A549 (cell line): ENCODE results near the gene PTPN12. TPM values are rescaled to one million over a fixed set of nuclear protein-coding genes. Genes with fewer than 3 reads are reported as not detected.

Source experiments
- ATAC-seq, 2 experiments: fragments of 200-7000 bp in 1 of 2; fragments of >200 bp in 1 of 2; cut with Nextera tagmentation in 1 of 2; cut with Tn5 transposase in 1 of 2; 3 replicates each; pipeline versions ENCODE4 v1.8.0 to v1.9.1; 2018 to 2020; ENCODE audit warnings: mild to moderate bottlenecking in 1 of 2, moderate library complexity in 1 of 2
- CTCF ChIA-PET: fragments of 300-600 bp; sonication (Branson Sonifier 250); formaldehyde crosslinking; extraction: SDS; loops from one replicate; lab custom pipeline; 2021; ENCODE audit warnings: antibody characterized with exemption, inconsistent platforms; lab: Yijun Ruan, JAX
- POLR2A ChIA-PET: fragments of 350-600 bp; formaldehyde crosslinking; extraction: SDS; loops from one replicate; lab custom pipeline; 2021; ENCODE audit warnings: antibody characterized with exemption, inconsistent platforms; lab: Yijun Ruan, JAX
- DNase-seq, 2 experiments: peaks; one replicate each; pipeline versions ENCODE4 v3.0.0 to v3.0.0-alpha.2; 2011 to 2016; ENCODE audit warnings: low read depth in 1 of 2, low spot score in 1 of 2
- FAIRE-seq: peaks from 2 replicates; lab custom pipeline; 2011; peaks lifted over from hg19 to GRCh38; lab: Jason Lieb, UNC
- H3K27ac ChIP-seq, 2 experiments: fragments of >200 bp; sonication (Bioruptor Twin); formaldehyde crosslinking; 3 replicates each; pipeline ENCODE4 v1.5.1; 2016 to 2017
- H3K4me1 ChIP-seq: fragments of >200 bp; sonication (Bioruptor Twin); formaldehyde crosslinking; 3 replicates; pipeline ENCODE4 v1.6.1; 2016
- H3K4me2 ChIP-seq: fragments of >200 bp; sonication (Bioruptor Twin); formaldehyde crosslinking; 3 replicates; pipeline ENCODE4 v1.6.1; 2016
- H3K4me3 ChIP-seq: fragments of >200 bp; sonication (Bioruptor Twin); formaldehyde crosslinking; 3 replicates; pipeline ENCODE4 v1.5.1; 2016
- H3K9me3 ChIP-seq: fragments of >200 bp; sonication (Bioruptor Twin); formaldehyde crosslinking; 3 replicates; pipeline ENCODE4 v1.6.1; 2016
- CBX2 ChIP-seq: fragments of 200-600 bp; sonication (generic); IDR thresholded peaks from 2 replicates; pipeline ENCODE4 v1.6.1; 2016; ENCODE audit warnings: low read depth, mild to moderate bottlenecking, borderline replicate concordance
- CHD4 ChIP-seq: fragments of 200-600 bp; sonication (generic); IDR thresholded peaks from 2 replicates; pipeline ENCODE4 v1.6.1; 2016; ENCODE audit warnings: antibody characterized with exemption, mild to moderate bottlenecking, borderline replicate concordance
- EHMT2 ChIP-seq: fragments of 200-600 bp; sonication (generic); IDR thresholded peaks from 2 replicates; pipeline ENCODE4 v1.6.1; 2016; ENCODE audit warnings: antibody characterized with exemption, low read depth, mild to moderate bottlenecking, moderate library complexity
- FOSB ChIP-seq: fragments of 250-450 bp; sonication (Bioruptor Pico); IDR thresholded peaks from 2 replicates; pipeline ENCODE4 v1.5.0; 2020; ENCODE audit warnings: mild to moderate bottlenecking, moderate library complexity
- HES2 ChIP-seq: fragments of >200 bp; sonication (Bioruptor Twin); formaldehyde crosslinking; IDR thresholded peaks from 2 replicates; pipeline ENCODE4 v1.6.1; 2016
- HEYL ChIP-seq: fragments of 250-450 bp; sonication (Bioruptor Pico); IDR thresholded peaks from 2 replicates; pipeline ENCODE4 v1.8.0; 2021; ENCODE audit warnings: mild to moderate bottlenecking, moderate library complexity
- HOXA7 ChIP-seq: fragments of 250-450 bp; sonication (Bioruptor Pico); IDR thresholded peaks from 2 replicates; pipeline ENCODE4 v1.5.0; 2020; ENCODE audit warnings: mild to moderate bottlenecking, moderate library complexity
- POLR2AphosphoS2 ChIP-seq: conservative IDR thresholded peaks from 2 replicates; pipeline ENCODE4 v1.6.1; 2012; ENCODE audit warnings: low read length, improper control_type of control experiment, inconsistent platforms
- RARB ChIP-seq: fragments of 250-450 bp; sonication (Bioruptor Pico); IDR thresholded peaks from 2 replicates; pipeline ENCODE4 v1.8.0; 2021; ENCODE audit warnings: mild to moderate bottlenecking, moderate library complexity
- TP53 ChIP-seq: fragments of 250-450 bp; sonication (Bioruptor Pico); IDR thresholded peaks from 2 replicates; pipeline ENCODE4 v1.5.0; 2021; ENCODE audit warnings: mild to moderate bottlenecking, moderate library complexity
- ZC3H11A ChIP-seq: fragments of 450-650 bp; IDR thresholded peaks from 2 replicates; pipeline ENCODE4 v1.6.1; 2014; ENCODE audit warnings: antibody characterized with exemption, mild to moderate bottlenecking
- WGBS: methylation state at CpG from one replicate; pipeline ENCODE4 v1.1.6; 2017; ENCODE audit errors: missing lambda C conversion rate; 5-methylcytosine and 5-hydroxymethylcytosine counted together
- polyA plus RNA-seq, 4 experiments: library from polyadenylated mRNA; depleted of rRNA in 3 of 4; stranded (reverse); fragments of >200 nt; fragmentation: RNase III in 1 of 4; extraction: RNeasy Plus Mini Kit Qiagen cat#74134 plus additional on column Dnase treatment in 1 of 4; gene quantifications; 2 replicates in 3 of 4; 3 replicates in 1 of 4; pipeline ENCODE4 v1.2.3, GENCODE V29; 2011 to 2017
- TF ChIP-seq, protein P1 (sequence below): fragments of 200-600 bp; sonication (generic); IDR thresholded peaks from 2 replicates; pipeline ENCODE4 v1.6.1; 2016; ENCODE audit warnings: antibody characterized with exemption, mild to moderate bottlenecking, moderate library complexity
- TF ChIP-seq, protein P2 (sequence below): fragments of 250-450 bp; sonication (Bioruptor Pico); IDR thresholded peaks from 2 replicates; pipeline ENCODE4 v1.5.0; 2020; ENCODE audit warnings: low read depth, mild to moderate bottlenecking, moderate library complexity
- TF ChIP-seq, protein P3 (sequence below): fragments of >200 bp; sonication (Bioruptor Twin); formaldehyde crosslinking; IDR thresholded peaks from 3 replicates; pipeline ENCODE4 v1.5.1; 2016
- TF ChIP-seq, protein P4 (sequence below): IDR thresholded peaks from 2 replicates; pipeline ENCODE4 v1.6.1; 2012
- TF ChIP-seq, protein P5 (sequence below): fragments of 250-450 bp; sonication (Bioruptor Pico); IDR thresholded peaks from 2 replicates; pipeline ENCODE4 v1.5.0; 2021; ENCODE audit warnings: mild to moderate bottlenecking, moderate library complexity, borderline replicate concordance

Gene PTPN12
- polyA plus RNA-seq, 2 of the 4 experiments (the other 2 are of a cell fraction): 76.3 to 105 TPM

DNA sequence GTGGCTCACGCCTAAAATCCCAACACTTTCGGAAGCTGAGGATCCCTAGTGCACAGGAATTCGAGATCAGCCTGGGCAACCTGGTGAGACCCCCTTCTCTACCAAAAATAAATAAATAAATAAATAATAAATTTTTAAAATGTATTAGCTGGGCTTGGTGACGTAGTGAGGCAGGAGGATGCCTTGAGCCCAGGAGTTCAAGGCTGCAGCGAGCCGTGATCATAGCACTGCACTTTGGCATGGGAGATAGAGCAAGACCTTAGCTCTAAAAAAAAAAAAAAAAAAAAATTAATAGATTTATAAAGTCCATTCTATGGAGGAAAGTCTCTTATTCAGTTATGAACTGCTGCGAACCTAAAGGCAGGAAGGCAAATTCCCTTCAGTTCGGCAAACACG lies 1.1 kb upstream of the PTPN12 start:
- TF ChIP-seq, protein P1, sequence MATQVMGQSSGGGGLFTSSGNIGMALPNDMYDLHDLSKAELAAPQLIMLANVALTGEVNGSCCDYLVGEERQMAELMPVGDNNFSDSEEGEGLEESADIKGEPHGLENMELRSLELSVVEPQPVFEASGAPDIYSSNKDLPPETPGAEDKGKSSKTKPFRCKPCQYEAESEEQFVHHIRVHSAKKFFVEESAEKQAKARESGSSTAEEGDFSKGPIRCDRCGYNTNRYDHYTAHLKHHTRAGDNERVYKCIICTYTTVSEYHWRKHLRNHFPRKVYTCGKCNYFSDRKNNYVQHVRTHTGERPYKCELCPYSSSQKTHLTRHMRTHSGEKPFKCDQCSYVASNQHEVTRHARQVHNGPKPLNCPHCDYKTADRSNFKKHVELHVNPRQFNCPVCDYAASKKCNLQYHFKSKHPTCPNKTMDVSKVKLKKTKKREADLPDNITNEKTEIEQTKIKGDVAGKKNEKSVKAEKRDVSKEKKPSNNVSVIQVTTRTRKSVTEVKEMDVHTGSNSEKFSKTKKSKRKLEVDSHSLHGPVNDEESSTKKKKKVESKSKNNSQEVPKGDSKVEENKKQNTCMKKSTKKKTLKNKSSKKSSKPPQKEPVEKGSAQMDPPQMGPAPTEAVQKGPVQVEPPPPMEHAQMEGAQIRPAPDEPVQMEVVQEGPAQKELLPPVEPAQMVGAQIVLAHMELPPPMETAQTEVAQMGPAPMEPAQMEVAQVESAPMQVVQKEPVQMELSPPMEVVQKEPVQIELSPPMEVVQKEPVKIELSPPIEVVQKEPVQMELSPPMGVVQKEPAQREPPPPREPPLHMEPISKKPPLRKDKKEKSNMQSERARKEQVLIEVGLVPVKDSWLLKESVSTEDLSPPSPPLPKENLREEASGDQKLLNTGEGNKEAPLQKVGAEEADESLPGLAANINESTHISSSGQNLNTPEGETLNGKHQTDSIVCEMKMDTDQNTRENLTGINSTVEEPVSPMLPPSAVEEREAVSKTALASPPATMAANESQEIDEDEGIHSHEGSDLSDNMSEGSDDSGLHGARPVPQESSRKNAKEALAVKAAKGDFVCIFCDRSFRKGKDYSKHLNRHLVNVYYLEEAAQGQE: no peak
- TF ChIP-seq, protein P2, sequence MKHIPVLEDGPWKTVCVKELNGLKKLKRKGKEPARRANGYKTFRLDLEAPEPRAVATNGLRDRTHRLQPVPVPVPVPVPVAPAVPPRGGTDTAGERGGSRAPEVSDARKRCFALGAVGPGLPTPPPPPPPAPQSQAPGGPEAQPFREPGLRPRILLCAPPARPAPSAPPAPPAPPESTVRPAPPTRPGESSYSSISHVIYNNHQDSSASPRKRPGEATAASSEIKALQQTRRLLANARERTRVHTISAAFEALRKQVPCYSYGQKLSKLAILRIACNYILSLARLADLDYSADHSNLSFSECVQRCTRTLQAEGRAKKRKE (CRISPR knock-in tag): no peak
- TF ChIP-seq, protein P3, sequence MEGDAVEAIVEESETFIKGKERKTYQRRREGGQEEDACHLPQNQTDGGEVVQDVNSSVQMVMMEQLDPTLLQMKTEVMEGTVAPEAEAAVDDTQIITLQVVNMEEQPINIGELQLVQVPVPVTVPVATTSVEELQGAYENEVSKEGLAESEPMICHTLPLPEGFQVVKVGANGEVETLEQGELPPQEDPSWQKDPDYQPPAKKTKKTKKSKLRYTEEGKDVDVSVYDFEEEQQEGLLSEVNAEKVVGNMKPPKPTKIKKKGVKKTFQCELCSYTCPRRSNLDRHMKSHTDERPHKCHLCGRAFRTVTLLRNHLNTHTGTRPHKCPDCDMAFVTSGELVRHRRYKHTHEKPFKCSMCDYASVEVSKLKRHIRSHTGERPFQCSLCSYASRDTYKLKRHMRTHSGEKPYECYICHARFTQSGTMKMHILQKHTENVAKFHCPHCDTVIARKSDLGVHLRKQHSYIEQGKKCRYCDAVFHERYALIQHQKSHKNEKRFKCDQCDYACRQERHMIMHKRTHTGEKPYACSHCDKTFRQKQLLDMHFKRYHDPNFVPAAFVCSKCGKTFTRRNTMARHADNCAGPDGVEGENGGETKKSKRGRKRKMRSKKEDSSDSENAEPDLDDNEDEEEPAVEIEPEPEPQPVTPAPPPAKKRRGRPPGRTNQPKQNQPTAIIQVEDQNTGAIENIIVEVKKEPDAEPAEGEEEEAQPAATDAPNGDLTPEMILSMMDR: no peak
- TF ChIP-seq CHD4: no peak
- no peak for TF ChIP-seq POLR2AphosphoS2
- no peak for TF ChIP-seq ZC3H11A
- TF ChIP-seq RARB (CRISPR knock-in tag): no peak
- TF ChIP-seq HEYL (CRISPR knock-in tag): no peak
- TF ChIP-seq HES2: no peak
- TF ChIP-seq, protein P4, sequence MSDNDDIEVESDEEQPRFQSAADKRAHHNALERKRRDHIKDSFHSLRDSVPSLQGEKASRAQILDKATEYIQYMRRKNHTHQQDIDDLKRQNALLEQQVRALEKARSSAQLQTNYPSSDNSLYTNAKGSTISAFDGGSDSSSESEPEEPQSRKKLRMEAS: no peak
- no peak for TF ChIP-seq TP53 (CRISPR knock-in tag)
- no peak for TF ChIP-seq EHMT2
- TF ChIP-seq, protein P5, sequence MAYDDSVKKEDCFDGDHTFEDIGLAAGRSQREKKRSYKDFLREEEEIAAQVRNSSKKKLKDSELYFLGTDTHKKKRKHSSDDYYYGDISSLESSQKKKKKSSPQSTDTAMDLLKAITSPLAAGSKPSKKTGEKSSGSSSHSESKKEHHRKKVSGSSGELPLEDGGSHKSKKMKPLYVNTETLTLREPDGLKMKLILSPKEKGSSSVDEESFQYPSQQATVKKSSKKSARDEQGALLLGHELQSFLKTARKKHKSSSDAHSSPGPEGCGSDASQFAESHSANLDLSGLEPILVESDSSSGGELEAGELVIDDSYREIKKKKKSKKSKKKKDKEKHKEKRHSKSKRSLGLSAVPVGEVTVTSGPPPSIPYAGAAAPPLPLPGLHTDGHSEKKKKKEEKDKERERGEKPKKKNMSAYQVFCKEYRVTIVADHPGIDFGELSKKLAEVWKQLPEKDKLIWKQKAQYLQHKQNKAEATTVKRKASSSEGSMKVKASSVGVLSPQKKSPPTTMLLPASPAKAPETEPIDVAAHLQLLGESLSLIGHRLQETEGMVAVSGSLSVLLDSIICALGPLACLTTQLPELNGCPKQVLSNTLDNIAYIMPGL (CRISPR knock-in tag): no peak
- TF ChIP-seq FOSB (CRISPR knock-in tag): no peak
- TF ChIP-seq HOXA7 (CRISPR knock-in tag): no peak
- no peak for TF ChIP-seq CBX2
- TF ChIP-seq, all 56 proteins: peak for 0
- H3K4me1 ChIP-seq: peaks cover 15% of the 10 kb centered on the region
- no peaks in the 10 kb centered on the region for H3K9me3 ChIP-seq
- peak overlapping the region; percentile 86 to 100 for H3K27ac ChIP-seq
- peak overlapping the region; percentile 96 for H3K4me3 ChIP-seq
- ATAC-seq: no peak
- no peak for FAIRE-seq
- peak overlapping the region; percentile 70 for H3K4me2 ChIP-seq
- peak in 1 of 2 experiments; percentile 23 for DNase-seq
- 35% methylated on average over 9 of the region's 9 CpGs for WGBS
- POLR2A ChIA-PET: interaction anchor here (0.5 to 2.2 kb wide), 18 partner anchors 7 to 223 kb away, joined by 3 to 22 read pairs (median 4); partner anchors contain the start of gene GSAP
- CTCF ChIA-PET: interaction anchor here (0.9 to 1.3 kb wide), 6 partner anchors 12 to 224 kb away, joined by 3 to 4 read pairs (median 3); no protein-coding TSS in a partner anchor
